ENCODE data around the gene ZDHHC4.

The ZDHHC4 gene

DNA sequence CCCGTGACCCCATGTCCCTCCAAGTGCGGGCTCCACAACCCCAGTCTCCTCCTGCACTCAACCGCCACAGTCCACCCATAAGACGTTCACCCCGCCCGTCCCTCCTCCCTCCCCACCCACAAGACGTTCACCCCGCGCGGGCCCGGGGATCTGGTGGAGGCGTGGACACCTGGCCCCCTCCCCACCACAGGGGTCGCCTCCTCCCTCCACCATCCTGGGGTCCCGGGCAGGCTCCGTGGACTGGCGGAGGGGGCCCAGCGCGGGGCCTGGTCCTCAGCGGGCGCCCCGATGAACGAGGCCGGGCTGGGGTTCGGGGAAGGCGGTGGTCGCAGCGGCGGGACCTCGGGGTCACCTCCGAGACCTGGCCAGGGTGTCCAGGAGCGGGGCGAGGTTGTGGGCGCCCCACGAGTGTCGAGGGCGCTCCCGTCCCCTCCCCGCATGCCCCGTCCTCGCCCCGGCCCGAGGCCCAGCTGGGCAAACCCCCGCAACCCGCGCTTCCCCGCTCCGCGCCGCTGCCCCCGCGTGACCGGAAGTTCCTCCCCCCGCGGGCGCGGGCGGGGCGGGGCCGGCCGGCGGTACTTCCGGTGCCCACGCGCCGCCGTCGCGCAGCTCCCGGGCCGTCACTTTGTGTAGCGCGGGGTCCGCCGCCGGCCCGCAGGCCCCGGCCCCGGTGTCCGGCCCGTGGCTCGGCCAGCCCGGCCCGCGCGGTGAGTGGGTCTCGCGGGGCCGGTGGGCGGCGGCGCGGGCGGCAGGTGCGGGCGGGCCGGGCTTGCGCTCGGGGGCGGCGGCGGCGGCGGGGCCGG, 59.7 kb downstream of the ZDHHC4 start, which contains the start of gene ZNF316:
TSS of gene ZNF316 (plus strand) at position 578 of the 803 bp plus-strand sequence. CDS start 5,092 bp downstream, outside the sequence.
- DNase-seq (ENCODE audit: low spot score): peak; percentile 88

DNA sequence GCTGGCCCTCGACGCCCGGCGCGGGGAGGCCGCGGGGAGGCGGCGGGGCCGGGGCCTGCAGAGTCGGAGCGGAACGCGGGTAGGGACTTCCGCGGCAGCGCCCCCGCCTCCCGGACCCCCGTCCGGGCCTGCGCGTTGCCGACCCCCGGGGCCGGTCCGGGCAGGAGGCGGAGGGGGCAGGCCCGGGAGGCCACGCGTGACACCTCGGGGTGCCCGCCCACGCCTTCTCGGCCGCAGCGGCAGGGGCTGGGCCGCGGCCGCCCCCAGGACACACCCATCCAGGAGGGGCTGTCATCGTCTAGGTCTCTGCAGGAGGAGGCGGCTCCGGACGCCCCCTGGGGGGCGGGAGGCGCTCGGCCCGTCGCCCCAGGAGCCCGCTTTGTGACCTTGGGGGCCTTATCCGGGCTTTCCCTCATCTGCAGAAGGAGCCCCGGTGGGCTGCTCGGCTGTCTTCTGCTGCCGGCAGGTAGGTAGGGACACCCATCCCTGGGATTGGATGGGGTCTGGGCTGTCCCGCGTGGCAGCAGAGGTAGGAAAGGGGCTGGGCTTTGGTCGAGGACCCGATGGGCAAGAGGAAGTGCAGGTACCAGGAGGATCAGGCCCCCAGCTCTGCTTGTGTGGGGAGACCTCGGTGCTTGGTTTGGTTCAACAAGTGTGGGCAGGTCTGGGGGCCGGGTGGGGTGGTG, 60.4 kb downstream of the ZDHHC4 start:
- peak; percentile 90 for DNase-seq (ENCODE audit: low spot score)

Data from germinal center (tissue), 1 donor.